Right cardiac atrium (tissue), 5 donors: ENCODE results near the gene DLL1. TPM values are rescaled to one million over a fixed set of nuclear protein-coding genes. Genes with fewer than 3 reads are reported as not detected.

ENCODE experiments used
- ATAC-seq, 2 donors: fragments of 200-7000 bp; cut with Tn5 transposase; one replicate each; pipeline versions ENCODE4 v1.8.0 to v1.9.1; 2020; ENCODE audit warnings: moderate library complexity in 2 of 2, mild to moderate bottlenecking in 1 of 2
- DNase-seq, 3 donors: peaks; one replicate each; pipeline ENCODE4 v3.0.0-alpha.2; 2020
- H3K27ac ChIP-seq: one replicate; pipeline ENCODE4 v1.5.1; 2013; ENCODE audit warnings: mild to moderate bottlenecking, low read length, control low read depth, moderate library complexity
- H3K27me3 ChIP-seq: one replicate; pipeline ENCODE4 v1.6.1; 2013; ENCODE audit not compliant: control insufficient read depth, insufficient read depth
- H3K4me1 ChIP-seq: one replicate; pipeline ENCODE4 v1.6.1; 2013; ENCODE audit warnings: low read length; ENCODE audit not compliant: control insufficient read depth, insufficient read depth
- H3K4me3 ChIP-seq: one replicate; pipeline ENCODE4 v1.5.1; 2013; ENCODE audit warnings: low read length, control low read depth
- H3K9me3 ChIP-seq: one replicate; pipeline ENCODE4 v1.6.1; 2013; ENCODE audit warnings: low read length; ENCODE audit not compliant: control insufficient read depth
- WGBS: extraction: QIAGEN DNeasy Blood & Tissue Kit; methylation state at CpG from one replicate; pipeline ENCODE4 v1.1.7; 2013; 5-methylcytosine and 5-hydroxymethylcytosine counted together
- intact Hi-C, 4 donors: fragments of 100-400 bp; cut with DNase I; formaldehyde crosslinking; loops; one replicate each; pipeline versions ENCODE4 v1.11.0 to v1.14.0; 2022 to 2023
- polyA plus RNA-seq: library from polyadenylated mRNA; stranded (reverse); fragments of 200-250 nt; gene quantifications from one replicate; pipeline ENCODE4 v1.2.3, GENCODE V29; 2013
- total RNA-seq, 4 donors: library from RNA; stranded (reverse); fragmentation: NEBNext Ultra II Directional; extraction: Animal tissue kit (Norgen Biotek cat#: 25700); gene quantifications; one replicate each; pipeline ENCODE4 v1.2.1, GENCODE V29; 2021
- donor health status: healthy with polysubstance abuse.
- donor health status: DM: no; HTN: yes; CAD: no.
- donor health status: DM: no; HTN: no; CAD: no.
- donor health status: DM: no; HTN: yes; CAD: no; lungs with severe emphysema.
- donor health status: DM: yes; HTN: yes; CAD: no.

Gene DLL1
- total and polyA plus RNA-seq, 5 donors: 23.9 to 29.2 (median 25.8) TPM

GRCh38 chr6:170274713-170275560, 15.9 kb downstream of the DLL1 start:
- Histone ChIP-seq H3K9me3 (no peaks in the 10 kb centered on the region), H3K4me1 (peaks cover 8% of the 10 kb centered on the region), H3K27me3 (no peaks in the 10 kb centered on the region), H3K4me3 (no peak overlapping the region), H3K27ac (no peak overlapping the region)
- ATAC-seq (no peak), DNase-seq (no peak)
- intact Hi-C loops: no loop called here
- WGBS: 79% methylated on average over 36 of the region's 36 CpGs

- H3K27me3 ChIP-seq: no peaks in the 10 kb centered on the region
- intact Hi-C loops: no loop called here
- H3K27ac ChIP-seq: no peak overlapping the region
- no peaks in the 10 kb centered on the region for H3K9me3 ChIP-seq
- no peak overlapping the region for H3K4me3 ChIP-seq
- peaks cover 8% of the 10 kb centered on the region for H3K4me1 ChIP-seq
- ATAC-seq (no peak), DNase-seq (no peak)
- 76% methylated on average over 7 of the region's 7 CpGs for WGBS
Measured at GRCh38 chr6:170273681-170274080, 17.2 kb downstream of the DLL1 start.

GRCh38 chr6:170273191-170273590, 17.7 kb downstream of the DLL1 start:
- 93% methylated on average over 23 of the region's 23 CpGs for WGBS
- intact Hi-C loops: no loop called here

GRCh38 chr6:170272341-170273065, 18.4 kb downstream of the DLL1 start:
- WGBS: 88% methylated on average over 30 of the region's 30 CpGs
- no peak overlapping the region for H3K27ac ChIP-seq
- intact Hi-C loops: no loop called here
- DNase-seq (peak in 1 of 3 donors; percentile 48), ATAC-seq (no peak)
- no peaks in the 10 kb centered on the region for H3K9me3 ChIP-seq
- no peaks in the 10 kb centered on the region for H3K27me3 ChIP-seq
- H3K4me1 ChIP-seq: peaks cover 8% of the 10 kb centered on the region
- H3K4me3 ChIP-seq: no peak overlapping the region

More at GRCh38 chr6:170273191-170273590, 17.7 kb downstream of the DLL1 start:
- peaks cover 8% of the 10 kb centered on the region for H3K4me1 ChIP-seq
- H3K27me3 ChIP-seq: no peaks in the 10 kb centered on the region
- no peak overlapping the region for H3K27ac ChIP-seq
- H3K9me3 ChIP-seq: no peaks in the 10 kb centered on the region
- ATAC-seq (no peak), DNase-seq (no peak)
- no peak overlapping the region for H3K4me3 ChIP-seq

- WGBS: 83% methylated on average over 32 of the region's 32 CpGs
- Histone ChIP-seq H3K4me3 (no peak overlapping the region), H3K4me1 (peaks cover 8% of the 10 kb centered on the region), H3K27ac (no peak overlapping the region), H3K9me3 (no peaks in the 10 kb centered on the region), H3K27me3 (no peaks in the 10 kb centered on the region)
- ATAC-seq (no peak), DNase-seq (peak in 2 of 3 donors; percentile 81 to 83)
- intact Hi-C loops: no loop called here
Measured at GRCh38 chr6:170271771-170272314, 19.0 kb downstream of the DLL1 start.

- intact Hi-C loops: no loop called here
- DNase-seq: peak in 1 of 3 donors; percentile 47
- H3K27me3 ChIP-seq: no peaks in the 10 kb centered on the region
Measured at GRCh38 chr6:170270984-170271593, 19.8 kb downstream of the DLL1 start.

GRCh38 chr6:170269846-170270541, 20.9 kb downstream of the DLL1 start:
- no peaks in the 10 kb centered on the region for H3K4me1 ChIP-seq
- no peak overlapping the region for H3K27ac ChIP-seq
- H3K27me3 ChIP-seq: no peaks in the 10 kb centered on the region
- ATAC-seq (no peak), DNase-seq (no peak)
- no peaks in the 10 kb centered on the region for H3K9me3 ChIP-seq
- WGBS: 90% methylated on average over 17 of the region's 17 CpGs
- no peak overlapping the region for H3K4me3 ChIP-seq
- intact Hi-C loops: no loop called here

More at GRCh38 chr6:170270984-170271593, 19.8 kb downstream of the DLL1 start:
- H3K9me3 ChIP-seq: no peaks in the 10 kb centered on the region
- peaks cover 2% of the 10 kb centered on the region for H3K4me1 ChIP-seq
- no peak for ATAC-seq
- H3K4me3 ChIP-seq: no peak overlapping the region
- H3K27ac ChIP-seq: no peak overlapping the region
- 94% methylated on average over 19 of the region's 19 CpGs for WGBS

- DNase-seq (peak in 1 of 3 donors; percentile 49), ATAC-seq (no peak)
- Histone ChIP-seq H3K4me1 (no peaks in the 10 kb centered on the region), H3K27me3 (no peaks in the 10 kb centered on the region), H3K27ac (no peak overlapping the region), H3K4me3 (no peak overlapping the region), H3K9me3 (no peaks in the 10 kb centered on the region)
- 80% methylated on average over 22 of the region's 22 CpGs for WGBS
- intact Hi-C loops: no loop called here
Measured at GRCh38 chr6:170269151-170269845, 21.6 kb downstream of the DLL1 start.

GRCh38 chr6:170268216-170269129, 22.4 kb downstream of the DLL1 start:
- Histone ChIP-seq H3K4me1 (no peaks in the 10 kb centered on the region), H3K27me3 (no peaks in the 10 kb centered on the region), H3K27ac (no peak overlapping the region), H3K4me3 (no peak overlapping the region), H3K9me3 (no peaks in the 10 kb centered on the region)
- ATAC-seq: no peak
- intact Hi-C loops: no loop called here
- peak in 2 of 3 donors; percentile 16 to 40 for DNase-seq
- WGBS: 93% methylated on average over 22 of the region's 22 CpGs
